IMR-90 (cell line): ENCODE data around the gene COQ2. TPM values are rescaled to one million over a fixed set of nuclear protein-coding genes. Genes with fewer than 3 reads are reported as not detected.
"Not testable (repeated sequence)": the region's sequence is repeated elsewhere in the genome, so short reads cannot be mapped to it uniquely, and the experiment has no call there.

Experiments used
- ATAC-seq: fragments of 200-7000 bp; cut with Tn5 transposase; 2 replicates; pipeline ENCODE4 v1.9.1; 2020; ENCODE audit warnings: low read depth, mild to moderate bottlenecking, moderate library complexity
- BruUV-seq: library from RNA; stranded (reverse); fragments of 400-500 nt; replicated peaks from 2 replicates; lab custom pipeline; 2021; lab: Mats Ljungman, UMichigan
- CTCF ChIA-PET: fragments of 300-600 bp; formaldehyde crosslinking; extraction: SDS; loops from one replicate; lab custom pipeline; 2021; ENCODE audit warnings: antibody characterized with exemption; lab: Yijun Ruan, JAX
- POLR2A ChIA-PET: fragments of 300-600 bp; sonication (Branson Sonifier 250); formaldehyde crosslinking; loops from one replicate; lab custom pipeline; 2022; ENCODE audit warnings: antibody characterized with exemption; ENCODE audit not compliant: unreplicated experiment; lab: Charles Lee
- DNase-seq: peaks from one replicate; pipeline ENCODE4 v3.0.0; 2013
- H2AFZ ChIP-seq: replicated peaks from 2 replicates; pipeline ENCODE3; 2013; ENCODE audit warnings: low read length, mild to moderate bottlenecking; ENCODE audit not compliant: poor library complexity
- H2AK5ac ChIP-seq: 2 replicates; pipeline ENCODE4 v1.6.1; 2013; ENCODE audit warnings: low read depth, low read length, inconsistent platforms
- H2AK9ac ChIP-seq: replicated peaks from 2 replicates; pipeline ENCODE3; 2013; ENCODE audit warnings: mild to moderate bottlenecking, low read depth, low read length, moderate library complexity; ENCODE audit not compliant: poor library complexity
- H2BK120ac ChIP-seq: 2 replicates; pipeline ENCODE4 v1.6.1; 2013; ENCODE audit warnings: low read depth, low read length, inconsistent platforms
- H2BK15ac ChIP-seq: 3 replicates; pipeline ENCODE4 v1.6.1; 2013; ENCODE audit warnings: low read depth, low read length, inconsistent platforms
- H2BK20ac ChIP-seq: 2 replicates; pipeline ENCODE4 v1.6.1; 2013; ENCODE audit warnings: low read depth, mild to moderate bottlenecking, inconsistent platforms, low read length, moderate library complexity
- H2BK5ac ChIP-seq: 2 replicates; pipeline ENCODE4 v1.6.1; 2013; ENCODE audit warnings: mild to moderate bottlenecking, low read depth, low read length, inconsistent platforms; ENCODE audit not compliant: poor library complexity, severe bottlenecking
- H3K14ac ChIP-seq: replicated peaks from 2 replicates; pipeline ENCODE4 v1.6.1; 2013; ENCODE audit warnings: low read depth, low read length, inconsistent platforms
- H3K18ac ChIP-seq: 2 replicates; pipeline ENCODE4 v1.6.1; 2013; ENCODE audit warnings: low read depth, low read length, control low read depth
- H3K23ac ChIP-seq: 2 replicates; pipeline ENCODE4 v1.6.1; 2013; ENCODE audit warnings: low read depth, low read length, inconsistent platforms
- H3K27ac ChIP-seq: 2 replicates; pipeline ENCODE4 v1.5.1; 2013; ENCODE audit warnings: mild to moderate bottlenecking, control low read depth, low read length; ENCODE audit not compliant: insufficient read depth
- H3K27me3 ChIP-seq: 2 replicates; pipeline ENCODE4 v1.6.1; 2013; ENCODE audit warnings: low read length; ENCODE audit not compliant: control insufficient read depth, insufficient read depth
- H3K36me3 ChIP-seq: 2 replicates; pipeline ENCODE4 v1.6.1; 2013; ENCODE audit warnings: low read length, mixed read lengths; ENCODE audit not compliant: control insufficient read depth, insufficient read depth
- H3K4ac ChIP-seq: 2 replicates; pipeline ENCODE4 v1.6.1; 2013; ENCODE audit warnings: low read depth, low read length, inconsistent platforms
- H3K4me1 ChIP-seq: 2 replicates; pipeline ENCODE4 v1.6.1; 2013; ENCODE audit warnings: low read length, mixed read lengths; ENCODE audit not compliant: control insufficient read depth, insufficient read depth
- H3K4me2 ChIP-seq: 2 replicates; pipeline ENCODE4 v1.6.1; 2013; ENCODE audit warnings: low read depth, mild to moderate bottlenecking, control low read depth, low read length, moderate library complexity
- H3K4me3 ChIP-seq: 2 replicates; pipeline ENCODE4 v1.5.1; 2013; ENCODE audit warnings: low read depth, mild to moderate bottlenecking, control low read depth, low read length, moderate library complexity; ENCODE audit not compliant: insufficient read depth
- H3K56ac ChIP-seq: 2 replicates; pipeline ENCODE4 v1.6.1; 2013; ENCODE audit warnings: low read length, inconsistent platforms; ENCODE audit not compliant: insufficient read depth; ENCODE audit errors: extremely low read depth
- H3K79me1 ChIP-seq, 2 experiments: 2 replicates each; pipeline ENCODE4 v1.6.1; 2013; ENCODE audit warnings: low read length in 2 of 2, inconsistent platforms in 1 of 2, low read depth in 1 of 2
- H3K9ac ChIP-seq: 2 replicates; pipeline ENCODE4 v1.6.1; 2013; ENCODE audit warnings: low read depth, low read length, control low read depth
- H3K9me1 ChIP-seq: 2 replicates; pipeline ENCODE4 v1.6.1; 2013; ENCODE audit warnings: low read length, inconsistent platforms; ENCODE audit not compliant: insufficient read depth
- H3K9me3 ChIP-seq: 2 replicates; pipeline ENCODE4 v1.6.1; 2013; ENCODE audit warnings: low read length; ENCODE audit not compliant: control insufficient read depth, insufficient read depth
- H4K20me1 ChIP-seq: 2 replicates; pipeline ENCODE4 v1.6.1; 2013; ENCODE audit warnings: low read length, inconsistent platforms; ENCODE audit not compliant: insufficient read depth
- H4K5ac ChIP-seq: 2 replicates; pipeline ENCODE4 v1.6.1; 2013; ENCODE audit warnings: mild to moderate bottlenecking, low read depth, low read length, control low read depth
- H4K8ac ChIP-seq, 2 experiments: 2 replicates each; pipeline ENCODE4 v1.6.1; 2013; ENCODE audit warnings: low read depth in 2 of 2, low read length in 2 of 2, control low read depth in 1 of 2, inconsistent platforms in 1 of 2
- H4K91ac ChIP-seq: 2 replicates; pipeline ENCODE4 v1.6.1; 2013; ENCODE audit warnings: low read depth, low read length, inconsistent platforms; ENCODE audit not compliant: insufficient read depth
- FOS ChIP-seq: fragments of 150-350 bp; IDR thresholded peaks from 2 replicates; pipeline ENCODE4 v1.6.1; 2016; ENCODE audit warnings: low read depth, low read length
- MAZ ChIP-seq: IDR thresholded peaks from 2 replicates; pipeline ENCODE4 v1.6.1; 2012; ENCODE audit warnings: low read depth, mild to moderate bottlenecking, low read length, improper control_type of control experiment, moderate library complexity, borderline replicate concordance
- SMC3 ChIP-seq: fragments of 150-350 bp; IDR thresholded peaks from 2 replicates; pipeline ENCODE4 v1.6.1; 2016; ENCODE audit warnings: low read depth, mild to moderate bottlenecking, antibody characterized with exemption, low read length, moderate library complexity
- WGBS, 2 experiments: methylation state at CpG; one replicate each; pipeline versions ENCODE4 v1.1.5 to v1.1.7; 2013; ENCODE audit warnings: missing lambda C conversion rate in 2 of 2; ENCODE audit not compliant: insufficient read length in 1 of 2; ENCODE audit errors: extremely low coverage in 2 of 2; 5-methylcytosine and 5-hydroxymethylcytosine counted together
- dilution Hi-C: fragments of 300-500 bp; cut with HindIII; formaldehyde crosslinking; loops from one replicate; pipeline ENCODE4 v1.14.3; 2018; ENCODE audit warnings: low sequenced_read_pairs; ENCODE audit not compliant: unreplicated experiment
- in situ Hi-C: fragments of 300-500 bp; cut with MboI; formaldehyde crosslinking; loops from 3 replicates; pipeline ENCODE4 v1.14.3; 2019; ENCODE audit warnings: low sequenced_read_pairs, inconsistent platforms, mixed read lengths
- intact Hi-C: fragments of 100-400 bp; cut with micrococcal nuclease; formaldehyde crosslinking; loops from 2 replicates; pipeline ENCODE4 v1.10.0; 2022
- polyA plus RNA-seq, 3 experiments: library from polyadenylated mRNA; depleted of rRNA; stranded (reverse); fragments of >200 nt; gene quantifications; 2 replicates each; pipeline ENCODE4 v1.2.3, GENCODE V29; 2012; ENCODE audit warnings: low replicate concordance in 1 of 3
- total RNA-seq: library from RNA; depleted of rRNA; stranded (reverse); fragments of >200 nt; gene quantifications from 2 replicates; pipeline ENCODE4 v1.2.3, GENCODE V29; 2012

Gene COQ2
- total and polyA plus RNA-seq, 2 of the 4 experiments (the other 2 are of a cell fraction): 7.3 to 7.4 TPM

DNA sequence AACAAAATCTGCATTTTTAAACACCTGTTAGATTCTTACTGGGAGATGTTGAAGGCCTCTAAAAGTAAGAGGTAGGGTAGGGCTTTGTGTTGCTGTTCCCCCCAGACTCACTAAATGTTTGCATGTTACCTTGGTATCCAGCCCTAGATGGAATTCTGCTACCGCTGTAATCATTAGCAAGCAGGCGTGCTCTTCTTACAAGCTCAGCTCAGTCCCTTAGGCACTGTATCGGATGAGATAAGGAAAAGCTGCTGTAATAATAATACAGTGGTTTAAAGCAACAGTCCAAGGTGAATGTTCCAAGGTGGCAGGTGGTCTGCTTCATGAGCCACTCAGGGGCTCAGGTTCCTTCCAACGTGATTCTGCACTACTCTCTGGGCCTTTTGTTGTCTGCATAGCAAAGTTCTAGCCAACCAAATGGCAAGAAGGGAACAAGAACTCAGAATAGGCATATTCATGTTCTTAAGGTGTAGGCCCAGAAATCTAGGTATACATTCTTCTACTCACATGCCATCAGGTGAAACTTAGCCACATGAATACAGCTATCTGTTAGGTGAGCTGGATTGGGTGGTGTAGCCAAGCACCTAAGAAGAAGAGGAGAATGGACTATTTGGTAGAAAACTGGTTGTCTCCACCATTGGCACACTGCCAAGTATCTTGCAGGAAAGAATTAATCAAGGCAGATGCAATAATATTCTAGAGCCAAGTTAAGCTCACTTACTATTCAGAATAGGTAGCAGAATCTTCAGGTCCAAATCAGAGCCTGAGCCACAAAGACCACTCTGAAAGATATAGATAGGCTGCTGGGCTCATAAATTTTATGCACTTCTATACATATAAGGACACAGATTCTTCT is 46.0 kb downstream of the COQ2 start (continued):
- no peak for TF ChIP-seq SMC3

DNA sequence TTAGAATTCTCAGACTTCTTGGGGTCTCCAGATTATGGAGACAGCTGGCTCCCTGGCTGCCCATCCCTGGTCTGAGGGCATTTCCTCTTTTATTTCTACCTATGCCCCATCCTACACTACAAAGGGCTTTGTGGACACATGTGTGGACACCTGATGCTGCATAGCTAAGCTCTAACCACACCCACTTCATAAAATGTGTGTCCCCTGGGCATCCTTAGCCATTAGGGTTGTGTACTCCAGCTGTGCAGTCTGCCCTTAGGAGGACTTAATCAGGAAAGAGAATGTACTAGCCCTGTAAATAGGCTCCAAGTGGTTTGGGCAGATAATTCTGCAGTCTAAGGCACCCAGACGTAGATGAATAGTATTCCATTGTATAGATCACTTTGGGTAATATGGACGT is 47.0 kb downstream of the COQ2 start:
- H3K36me3 ChIP-seq: no peaks in the 10 kb centered on the region
- dilution Hi-C loops (no loop called here), intact Hi-C loops (no loop called here), in situ Hi-C loops (no loop called here)
- H3K9ac ChIP-seq: no peak overlapping the region
- CTCF ChIA-PET: interaction anchor here (0.9 kb wide), 1 partner anchor 19 kb away, joined by 3 read pairs; no protein-coding TSS in a partner anchor
- ATAC-seq (no peak), DNase-seq (no peak)
- H3K4me1 ChIP-seq: no peaks in the 10 kb centered on the region
- no peak overlapping the region for H4K91ac ChIP-seq
- H2BK15ac ChIP-seq: no peak overlapping the region
- no peak overlapping the region for H2AK5ac ChIP-seq
- no peaks in the 10 kb centered on the region for H3K27me3 ChIP-seq
- no peaks in the 10 kb centered on the region; the same call in 1 of the 2 replicates for H3K9me1 ChIP-seq
- H3K27ac ChIP-seq: no peak overlapping the region
- no peak overlapping the region for H3K4ac ChIP-seq
- WGBS, 2 experiments: no CpG with 5 or more reads among the region's 2 CpGs
- no peak overlapping the region for H3K14ac ChIP-seq
- no peak overlapping the region for H4K8ac ChIP-seq
- no peaks in the 10 kb centered on the region for H3K79me1 ChIP-seq
- no peak overlapping the region for H2BK5ac ChIP-seq
- H4K20me1 ChIP-seq: no peaks in the 10 kb centered on the region
- no peak overlapping the region for H4K5ac ChIP-seq
- no peak for TF ChIP-seq MAZ
- TF ChIP-seq FOS: no peak
- no peak overlapping the region for H3K18ac ChIP-seq
- H3K56ac ChIP-seq: no peak overlapping the region
- POLR2A ChIA-PET: no interaction called here
- H2BK20ac ChIP-seq: no peak overlapping the region
- H3K4me3 ChIP-seq: no peak overlapping the region
- no peaks in the 10 kb centered on the region for H3K9me3 ChIP-seq
- H3K23ac ChIP-seq: no peak overlapping the region
- no TSS peak for BruUV-seq
- no peak overlapping the region for H2AK9ac ChIP-seq
- no peak overlapping the region for H3K4me2 ChIP-seq
- H2BK120ac ChIP-seq: no peak overlapping the region
- H2AFZ ChIP-seq: no peak overlapping the region

DNA sequence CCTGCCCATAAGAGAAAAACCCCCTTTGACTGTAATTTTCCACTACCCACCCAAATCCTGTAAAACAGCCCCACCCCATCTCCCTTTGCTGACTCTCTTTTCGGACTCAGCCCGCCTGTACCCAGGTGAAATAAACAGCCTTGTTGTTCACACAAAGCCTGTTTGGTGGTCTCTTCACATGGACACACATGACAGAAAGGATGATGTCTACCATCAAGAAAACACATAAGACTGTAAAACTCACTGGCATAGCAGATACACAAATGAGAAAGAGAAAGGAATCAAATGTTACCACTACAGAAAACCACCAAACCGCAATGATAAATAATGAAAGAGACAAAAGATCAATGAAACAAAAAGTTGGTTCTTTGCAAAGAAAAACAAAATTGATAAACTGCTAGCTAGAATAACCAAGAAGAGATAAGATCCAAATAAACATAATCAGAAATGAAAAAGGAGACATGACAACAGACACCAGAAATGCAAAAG is 48.9 kb downstream of the COQ2 start:
- WGBS, 2 experiments: 83% methylated on average over 1 of the region's 3 CpGs; no CpG with 5 or more reads in 1 of the 2 experiments
- dilution Hi-C loops, intact Hi-C loops: not testable (repeated sequence)

More for the DNA sequence above, 48.9 kb downstream of the COQ2 start:
- H2AFZ ChIP-seq, H3K27me3 ChIP-seq, DNase-seq, H3K36me3 ChIP-seq, H3K9me1 ChIP-seq, H2AK9ac ChIP-seq, H2AK5ac ChIP-seq, H3K4me3 ChIP-seq, H3K79me1 ChIP-seq, H3K56ac ChIP-seq, CTCF ChIA-PET, H3K4me2 ChIP-seq, H2BK15ac ChIP-seq, H4K20me1 ChIP-seq, POLR2A ChIA-PET, H3K18ac ChIP-seq, H3K9me3 ChIP-seq, H3K4ac ChIP-seq, H4K91ac ChIP-seq, H2BK20ac ChIP-seq, H3K14ac ChIP-seq, H3K27ac ChIP-seq, in situ Hi-C loops, H3K9ac ChIP-seq, H4K5ac ChIP-seq, H3K4me1 ChIP-seq, H4K8ac ChIP-seq, H2BK120ac ChIP-seq, BruUV-seq, H3K23ac ChIP-seq, H2BK5ac ChIP-seq, ATAC-seq: not testable (repeated sequence)
